BLaER1 treated with 17β-estradiol and CSF1 and Interleukin-3, amounts not matched to agents 10 nM and 100 nM (cell line): ENCODE data around the gene OCA2.
A peak's percentile ranks its signal among the peaks of the same experiment; 100 is the strongest.

Experiments used
- H3K27ac ChIP-seq, 11 experiments: shearing (Covaris generic); formaldehyde crosslinking; 2 replicates each; pipeline ENCODE4 v1.8.1; 2022
- H3K27me3 ChIP-seq, 11 experiments: shearing (Covaris generic); formaldehyde crosslinking; 2 replicates each; pipeline ENCODE4 v1.8.1; 2022
- H3K36me3 ChIP-seq, 11 experiments: shearing (Covaris generic); formaldehyde crosslinking; 2 replicates each; pipeline ENCODE4 v1.8.1; 2022
- H3K4me1 ChIP-seq, 10 experiments: shearing (Covaris generic); formaldehyde crosslinking; 2 replicates each; pipeline ENCODE4 v1.8.1; 2022
- H3K4me2 ChIP-seq, 11 experiments: shearing (Covaris generic); formaldehyde crosslinking; 2 replicates each; pipeline ENCODE4 v1.8.1; 2022
- H3K4me3 ChIP-seq, 10 experiments: shearing (Covaris generic); formaldehyde crosslinking; 2 replicates each; pipeline ENCODE4 v1.8.1; 2022
- H3K9ac ChIP-seq, 11 experiments: shearing (Covaris generic); formaldehyde crosslinking; 2 replicates each; pipeline ENCODE4 v1.8.1; 2022
- H3K9me3 ChIP-seq, 11 experiments: shearing (Covaris generic); formaldehyde crosslinking; replicated peaks in 1 of 11; 2 replicates each; pipeline ENCODE4 v1.8.1; 2022
- H4K20me1 ChIP-seq, 11 experiments: shearing (Covaris generic); formaldehyde crosslinking; 2 replicates each; pipeline ENCODE4 v1.8.1; 2022
- Cebpa-rat ChIP-seq, 11 experiments: shearing (Covaris generic); IDR thresholded peaks; 2 replicates each; pipeline ENCODE4 v1.8.1; 2022

The OCA2 gene

GRCh38 chr15:28103831-28104230 lies 4.7 kb upstream of the OCA2 start:
- Histone ChIP-seq H3K27me3 (peaks cover 52 to 86% (median 65%) of the 10 kb centered on the region in 11 experiments), H3K9ac (no peak overlapping the region), H3K36me3 (no peaks in the 10 kb centered on the region), H3K4me1 (peaks cover 17 to 48% (median 32%) of the 10 kb centered on the region in 10 experiments), H3K9me3 (peaks cover 0 to 11% (median 5%) of the 10 kb centered on the region in 11 experiments; a peak in 6 of 22 replicates), H3K4me2 (no peak overlapping the region), H4K20me1 (peaks cover 0 to 32% (median 18%) of the 10 kb centered on the region in 11 experiments; a peak in 15 of 22 replicates), H3K27ac (no peak overlapping the region), H3K4me3 (no peak overlapping the region)
- TF ChIP-seq Cebpa-rat (IDR thresholded peaks at IDR 0.05) = no peak

GRCh38 chr15:28101983-28102441 lies 2.9 kb upstream of the OCA2 start:
- Histone ChIP-seq H3K4me2 (peak overlapping the region in 7 of 11 experiments; percentile 5 to 42 (median 31); a peak in 10 of 22 replicates), H3K36me3 (no peaks in the 10 kb centered on the region), H3K9me3 (peaks cover 0 to 11% (median 5%) of the 10 kb centered on the region in 11 experiments; a peak in 6 of 22 replicates), H3K27ac (no peak overlapping the region), H3K4me1 (peaks cover 18 to 56% (median 38%) of the 10 kb centered on the region in 10 experiments), H3K4me3 (no peak overlapping the region), H3K9ac (no peak overlapping the region), H4K20me1 (peaks cover 0 to 34% (median 27%) of the 10 kb centered on the region in 11 experiments; a peak in 20 of 22 replicates), H3K27me3 (peaks cover 53 to 86% (median 65%) of the 10 kb centered on the region in 11 experiments)
- no peak for TF ChIP-seq Cebpa-rat (IDR thresholded peaks at IDR 0.05)

DNA sequence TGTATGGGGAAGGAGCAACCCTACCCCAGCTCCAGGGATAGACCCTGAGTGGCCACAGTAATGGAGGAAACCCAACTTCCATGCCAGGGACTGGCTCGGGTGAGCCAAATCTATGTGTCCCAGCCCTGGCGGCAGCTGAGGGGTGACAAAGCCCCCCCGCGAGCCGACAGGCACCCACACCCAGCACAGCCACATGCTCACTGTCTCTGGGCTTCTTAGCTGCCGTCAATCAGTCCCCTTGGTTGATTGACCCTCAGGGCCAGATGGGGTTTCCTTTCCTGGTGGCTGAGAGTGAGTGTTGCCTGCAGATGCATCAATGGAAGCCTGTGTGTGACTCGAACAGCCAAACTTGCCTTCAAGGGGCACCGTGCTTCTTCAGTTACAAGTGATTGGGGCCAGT lies 2.1 kb upstream of the OCA2 start:
- no peak for TF ChIP-seq Cebpa-rat (IDR thresholded peaks at IDR 0.05)
- peaks cover 53 to 86% (median 65%) of the 10 kb centered on the region in 11 experiments for H3K27me3 ChIP-seq
- peak overlapping the region in 5 of 11 experiments; percentile 26 to 42 (median 31); a peak in 3 of 22 replicates for H3K4me2 ChIP-seq

DNA sequence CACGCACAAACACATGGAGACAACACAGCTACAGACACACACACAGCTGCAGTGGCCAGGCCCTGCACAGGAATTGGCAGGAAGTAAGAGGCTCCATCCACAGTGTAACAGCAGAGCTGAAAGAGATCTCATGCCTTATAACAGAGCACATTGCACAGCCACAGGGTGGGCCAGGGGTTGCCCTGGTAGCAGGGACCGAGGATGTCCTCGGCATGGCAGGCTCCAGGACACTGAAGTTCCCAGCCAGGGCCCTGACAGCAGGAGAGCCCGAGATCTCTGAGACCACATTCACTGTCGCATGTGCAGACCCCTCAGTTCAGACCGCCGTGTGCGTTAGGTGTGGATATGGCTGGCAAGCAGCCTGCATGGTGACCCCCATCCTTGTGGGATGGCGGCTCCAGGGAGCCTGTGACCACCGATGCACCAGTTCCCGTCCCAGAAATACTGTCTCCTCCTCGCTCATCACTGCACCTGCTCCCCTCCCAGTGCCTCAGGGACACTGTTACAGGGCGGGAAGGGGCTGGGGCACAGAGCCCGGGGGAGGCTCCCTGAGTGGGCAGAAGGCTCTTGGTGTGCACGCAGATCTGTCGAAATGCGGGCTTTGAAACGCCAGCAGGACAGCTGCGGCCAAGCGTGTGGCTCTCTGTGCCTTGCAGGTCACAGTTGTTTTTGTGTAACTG lies 1.5 kb upstream of the OCA2 start:
- TF ChIP-seq Cebpa-rat (IDR thresholded peaks at IDR 0.05) = no peak
- peak overlapping the region in 2 of 11 experiments; percentile 31 to 42; a peak in 1 of 22 replicates for H3K4me2 ChIP-seq
- H3K4me1 ChIP-seq = peaks cover 11 to 55% (median 36%) of the 10 kb centered on the region in 10 experiments; a peak in 18 of 20 replicates
- H3K4me3 ChIP-seq = no peak overlapping the region
- H4K20me1 ChIP-seq = peaks cover 0 to 32% (median 27%) of the 10 kb centered on the region in 11 experiments; a peak in 20 of 22 replicates
- H3K9me3 ChIP-seq = peaks cover 0 to 11% (median 5%) of the 10 kb centered on the region in 11 experiments; a peak in 6 of 22 replicates
- no peak overlapping the region for H3K9ac ChIP-seq
- no peak overlapping the region for H3K27ac ChIP-seq
- H3K27me3 ChIP-seq = peaks cover 53 to 86% (median 65%) of the 10 kb centered on the region in 11 experiments
- no peaks in the 10 kb centered on the region for H3K36me3 ChIP-seq

More for the DNA sequence above, 2.1 kb upstream of the OCA2 start:
- Histone ChIP-seq H3K9ac (no peak overlapping the region), H3K4me1 (peaks cover 13 to 56% (median 38%) of the 10 kb centered on the region in 10 experiments), H3K27ac (no peak overlapping the region), H3K36me3 (no peaks in the 10 kb centered on the region), H3K9me3 (peaks cover 0 to 11% (median 5%) of the 10 kb centered on the region in 11 experiments; a peak in 6 of 22 replicates), H4K20me1 (peaks cover 0 to 33% (median 27%) of the 10 kb centered on the region in 11 experiments; a peak in 20 of 22 replicates), H3K4me3 (no peak overlapping the region)

- Histone ChIP-seq H3K4me1 (peaks cover 14 to 63% (median 43%) of the 10 kb centered on the region in 10 experiments; a peak in 19 of 20 replicates), H3K36me3 (no peaks in the 10 kb centered on the region), H3K27ac (no peak overlapping the region), H3K9me3 (peaks cover 0 to 11% (median 5%) of the 10 kb centered on the region in 11 experiments; a peak in 6 of 22 replicates), H3K27me3 (peaks cover 55 to 86% (median 70%) of the 10 kb centered on the region in 11 experiments), H4K20me1 (peaks cover 0 to 39% (median 31%) of the 10 kb centered on the region in 11 experiments; a peak in 20 of 22 replicates), H3K9ac (no peak overlapping the region), H3K4me3 (peak overlapping the region; percentile 9 to 59 (median 40); a peak in 14 of 20 replicates), H3K4me2 (peak overlapping the region; percentile 71 to 100 (median 79))
- no peak for TF ChIP-seq Cebpa-rat (IDR thresholded peaks at IDR 0.05)
Measured at GRCh38 chr15:28099555-28100140, 533 bp upstream of the OCA2 start.

DNA sequence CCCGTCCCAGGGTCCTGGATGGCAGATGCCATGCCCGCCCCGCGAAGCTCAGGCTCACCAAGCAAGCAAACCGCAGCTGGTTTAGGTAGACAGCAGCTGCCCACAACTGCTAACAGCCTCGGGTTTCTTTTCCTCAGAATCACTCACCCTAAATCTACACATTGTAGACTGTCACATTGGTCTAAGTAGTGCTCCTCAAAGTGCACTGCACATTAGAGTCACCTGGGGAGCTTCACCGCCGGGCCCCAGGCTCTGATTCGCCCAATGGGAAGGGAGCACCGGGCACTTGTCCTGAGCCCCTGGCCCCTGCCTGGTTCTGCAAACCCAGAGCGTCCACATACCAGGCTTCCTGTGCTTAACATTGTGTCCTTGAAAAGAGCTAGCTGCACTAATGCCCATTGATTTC lies 752 bp downstream of the OCA2 start:
- TF ChIP-seq Cebpa-rat (IDR thresholded peaks at IDR 0.05) = no peak
- no peak overlapping the region for H3K9ac ChIP-seq
- peaks cover 0 to 50% (median 36%) of the 10 kb centered on the region in 11 experiments; a peak in 20 of 22 replicates for H4K20me1 ChIP-seq
- H3K36me3 ChIP-seq = no peaks in the 10 kb centered on the region
- H3K4me3 ChIP-seq = peak overlapping the region in 1 of 10 experiments; percentile 38; a peak in 3 of 20 replicates
- H3K9me3 ChIP-seq = peaks cover 0 to 11% (median 5%) of the 10 kb centered on the region in 11 experiments; a peak in 6 of 22 replicates
- peaks cover 68 to 91% (median 81%) of the 10 kb centered on the region in 11 experiments for H3K27me3 ChIP-seq
- H3K4me2 ChIP-seq = peak overlapping the region; percentile 71 to 100 (median 79); a peak in 21 of 22 replicates
- no peak overlapping the region for H3K27ac ChIP-seq
- peaks cover 17 to 66% (median 46%) of the 10 kb centered on the region in 10 experiments; a peak in 19 of 20 replicates for H3K4me1 ChIP-seq

GRCh38 chr15:28097656-28098359 lies 1.3 kb downstream of the OCA2 start:
- Histone ChIP-seq H3K4me3 (no peak overlapping the region), H3K27ac (no peak overlapping the region), H3K4me1 (peaks cover 17 to 66% (median 46%) of the 10 kb centered on the region in 10 experiments; a peak in 19 of 20 replicates), H3K4me2 (peak overlapping the region in 9 of 11 experiments; percentile 71 to 100 (median 94); a peak in 13 of 22 replicates), H3K9me3 (peaks cover 0 to 11% (median 5%) of the 10 kb centered on the region in 11 experiments; a peak in 6 of 22 replicates), H3K36me3 (no peaks in the 10 kb centered on the region), H4K20me1 (peaks cover 0 to 50% (median 36%) of the 10 kb centered on the region in 11 experiments; a peak in 20 of 22 replicates), H3K9ac (no peak overlapping the region), H3K27me3 (peaks cover 73 to 96% (median 85%) of the 10 kb centered on the region in 11 experiments)
- no peak for TF ChIP-seq Cebpa-rat (IDR thresholded peaks at IDR 0.05)
